SK-N-SH (cell line): ENCODE data around the gene SSC4D.

Source experiments
- CTCF ChIP-seq: fragments of 200-600 bp; sonication (generic); IDR thresholded peaks from 2 replicates; pipeline ENCODE4 v1.6.1; 2017; ENCODE audit warnings: antibody characterized with exemption, mild to moderate bottlenecking, moderate library complexity
- POLR2AphosphoS5 ChIP-seq: IDR thresholded peaks from 2 replicates; pipeline ENCODE4 v1.6.1; 2012; ENCODE audit warnings: low read depth, low read length
- SIN3A ChIP-seq: IDR thresholded peaks from 2 replicates; pipeline ENCODE4 v1.6.1; 2012; ENCODE audit warnings: low read depth, mild to moderate bottlenecking, low read length, moderate library complexity, borderline replicate concordance
- USF2 ChIP-seq: fragments of 150-350 bp; IDR thresholded peaks from 2 replicates; pipeline ENCODE4 v1.6.1; 2017; ENCODE audit warnings: antibody characterized with exemption, low read length, low read depth, borderline replicate concordance

DNA sequence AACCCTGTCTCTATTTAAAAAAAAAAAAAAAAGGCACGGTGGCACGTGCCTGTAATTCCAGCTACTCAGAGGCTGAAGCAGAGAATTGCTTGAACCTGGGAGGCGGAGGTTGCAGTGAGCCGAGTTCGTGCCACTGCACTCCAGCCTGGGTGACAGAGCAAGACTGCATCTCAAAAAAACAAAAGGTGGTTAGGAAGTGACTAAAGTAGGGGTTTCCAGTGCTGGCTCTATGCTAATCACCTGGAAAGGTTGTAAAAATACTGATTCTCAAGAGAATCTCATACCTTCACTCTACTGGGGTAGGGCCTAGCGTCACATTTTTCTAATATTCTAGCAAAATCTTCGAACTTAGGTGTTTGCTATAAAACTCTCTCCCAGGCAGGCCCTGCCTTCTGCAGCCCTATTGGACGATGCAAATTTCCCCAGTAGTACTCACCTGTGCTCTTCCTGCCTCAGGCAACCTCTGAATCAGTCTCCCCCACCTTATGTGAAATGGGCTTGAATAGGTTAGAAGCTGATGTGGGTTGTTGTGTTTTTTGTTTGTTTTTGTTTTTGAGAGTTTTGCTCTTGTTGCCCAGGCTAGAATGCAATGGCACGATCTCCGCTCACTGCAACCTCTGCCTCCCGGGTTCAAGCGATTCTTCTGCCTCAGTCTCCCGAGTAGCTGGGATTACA is 18.8 kb upstream of the SSC4D start:
- TF ChIP-seq SIN3A (no peak), CTCF (no peak), POLR2AphosphoS5 (no peak), USF2 (no peak)
